GM12865 (cell line): ENCODE measurements around the gene GRID1.

Source experiments
- DNase-seq: peaks from one replicate; pipeline ENCODE4 v3.0.0; 2010; ENCODE audit warnings: low read depth
- H3K4me3 ChIP-seq: 2 replicates; pipeline ENCODE4 v1.5.1; 2011; ENCODE audit warnings: mild to moderate bottlenecking, low read depth, low read length, control low read depth
- CTCF ChIP-seq: IDR thresholded peaks from 2 replicates; pipeline ENCODE4 v1.5.1; 2011; ENCODE audit warnings: low read length, control low read depth, low read depth, inconsistent platforms; ENCODE audit not compliant: insufficient read depth; ENCODE audit errors: missing control alignments

Gene GRID1

GRCh38 chr10:85789982-85790789, 576.4 kb downstream of the GRID1 start:
- no peak overlapping the region for H3K4me3 ChIP-seq
- no peak for DNase-seq
- TF ChIP-seq CTCF: no peak

- no peak overlapping the region for H3K4me3 ChIP-seq
- DNase-seq: no peak
- no peak for TF ChIP-seq CTCF
Observed at GRCh38 chr10:85789125-85789524, 577.5 kb downstream of the GRID1 start.

- TF ChIP-seq CTCF: no peak
- no peak overlapping the region for H3K4me3 ChIP-seq
Observed at GRCh38 chr10:85788570-85788969, 578.0 kb downstream of the GRID1 start.

GRCh38 chr10:85787881-85788280, 578.7 kb downstream of the GRID1 start:
- DNase-seq: no peak
- no peak overlapping the region for H3K4me3 ChIP-seq
- no peak for TF ChIP-seq CTCF

More at GRCh38 chr10:85788570-85788969, 578.0 kb downstream of the GRID1 start:
- DNase-seq: no peak

- DNase-seq: no peak
- TF ChIP-seq CTCF: no peak
- H3K4me3 ChIP-seq: no peak overlapping the region
Observed at GRCh38 chr10:85787393-85787792, 579.2 kb downstream of the GRID1 start.

- TF ChIP-seq CTCF: peak; percentile 33
- H3K4me3 ChIP-seq: no peak overlapping the region
- DNase-seq: peak; percentile 22
Observed at GRCh38 chr10:85786401-85786899, 580.1 kb downstream of the GRID1 start.

GRCh38 chr10:85784792-85785191, 581.8 kb downstream of the GRID1 start:
- no peak for TF ChIP-seq CTCF
- DNase-seq: no peak
- H3K4me3 ChIP-seq: no peak overlapping the region
